Body of pancreas (tissue), 4 donors: ENCODE results near the gene TXNDC2. TPM values are rescaled to one million over a fixed set of nuclear protein-coding genes. Genes with fewer than 3 reads are reported as not detected.

Experiments
- ATAC-seq: fragments of 150-250 bp; one replicate; pipeline ENCODE4 v1.9.1; 2016
- DNase-seq, 4 donors: peaks; one replicate each; pipeline ENCODE4 v3.0.0-alpha.2; 2019
- H3K27ac ChIP-seq, 4 donors: fragments of 200-600 bp; sonication (generic); 1 replicate in 3 of 4; 2 replicates in 1 of 4; pipeline versions ENCODE4 v1.5.1 to v1.6.1; 2016 to 2019; ENCODE audit warnings: mild to moderate bottlenecking in 1 of 4, mixed read lengths in 1 of 4, moderate library complexity in 1 of 4
- H3K27me3 ChIP-seq, 2 donors: fragments of 200-600 bp; sonication (generic); one replicate each; pipeline ENCODE4 v1.6.0; 2016; ENCODE audit warnings: mild to moderate bottlenecking in 1 of 2
- H3K36me3 ChIP-seq, 2 donors: fragments of 200-600 bp; sonication (generic); replicated peaks in 1 of 2; 2 replicates each; pipeline ENCODE4 v1.5.1; 2016; ENCODE audit warnings: low read depth in 2 of 2; ENCODE audit not compliant: insufficient read depth in 1 of 2
- H3K4me1 ChIP-seq: fragments of 200-600 bp; sonication (generic); one replicate; pipeline ENCODE4 v1.6.0; 2016
- H3K4me3 ChIP-seq, 2 donors: fragments of 200-600 bp; sonication (generic); 1 replicate in 1 of 2; 2 replicates in 1 of 2; pipeline ENCODE4 v1.5.1; 2016 to 2019
- H3K9me3 ChIP-seq, 3 donors: fragments of 200-600 bp; sonication (generic); 1 replicate in 2 of 3; 2 replicates in 1 of 3; pipeline ENCODE4 v1.5.1; 2016
- POLR2A ChIP-seq, 3 donors: fragments of 450-650 bp; IDR thresholded peaks; one replicate each; pipeline ENCODE4 v1.6.1; 2016; ENCODE audit warnings: antibody characterized with exemption in 3 of 3, mild to moderate bottlenecking in 2 of 3
- WGBS, 2 donors: methylation state at CpG; one replicate each; pipeline ENCODE4 v1.1.5; 2017; 5-methylcytosine and 5-hydroxymethylcytosine counted together
- intact Hi-C: fragments of 100-400 bp; cut with DNase I; formaldehyde crosslinking; loops from one replicate; pipeline ENCODE4 v1.15.1; 2023
- total RNA-seq, 2 donors: library from RNA; depleted of rRNA; stranded (reverse); fragments of >200 nt; gene quantifications; one replicate each; pipeline ENCODE4 v1.1.0, GENCODE V29; 2016
- TF ChIP-seq, protein P1 (sequence below), 7 experiments: fragments of 450-650 bp in 4 of 7; fragments of 200-600 bp in 3 of 7; sonication (generic) in 3 of 7; IDR thresholded peaks; one replicate each; pipeline ENCODE4 v1.5.1; 2016 to 2019; ENCODE audit warnings: antibody characterized with exemption in 7 of 7

The TXNDC2 gene
- total RNA-seq, 2 donors from 2014 or later = not detected

DNA sequence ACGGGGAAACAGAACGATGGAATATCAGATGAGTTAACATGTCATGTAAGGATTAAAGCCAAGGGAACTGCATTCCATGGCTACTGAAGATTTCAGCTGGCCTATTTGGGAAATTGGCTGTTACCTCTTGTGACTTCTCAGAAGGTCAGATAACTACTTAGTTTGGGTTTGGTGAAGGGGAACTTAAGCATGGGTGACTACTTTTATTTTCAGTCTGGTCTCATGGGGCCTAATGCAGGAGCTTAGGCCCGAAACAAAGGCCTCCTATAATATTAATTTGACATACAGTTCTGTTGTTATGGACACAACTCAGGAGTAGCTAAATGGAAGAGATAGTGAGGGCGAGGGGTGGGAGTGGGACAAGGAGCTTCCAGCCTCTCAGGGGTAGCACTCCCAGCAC lies 44.0 kb upstream of the TXNDC2 start:
- H3K4me1 ChIP-seq = peaks cover 10% of the 10 kb centered on the region
- intact Hi-C loops = no loop called here
- WGBS, 2 donors = 86 to 90% methylated on average over 4 of the region's 4 CpGs

DNA sequence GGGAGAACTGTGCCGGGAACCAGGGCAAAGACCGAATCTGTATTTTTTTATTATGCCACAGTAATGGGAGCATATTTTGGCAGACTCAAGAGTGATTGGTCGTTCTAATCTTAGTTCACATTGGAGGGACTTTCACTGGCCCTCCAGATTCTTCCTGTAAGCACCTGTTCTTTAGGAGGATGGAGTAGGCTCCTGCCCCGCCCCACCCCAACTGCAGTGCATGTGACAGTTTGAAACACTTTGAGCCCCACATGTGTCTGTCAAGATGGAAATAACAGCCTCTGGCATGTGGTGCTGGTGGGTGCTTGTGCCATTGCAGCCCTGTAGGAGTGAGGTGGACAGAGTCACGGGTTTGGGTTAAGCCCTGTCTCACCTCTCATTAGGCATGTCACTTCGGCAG lies 43.3 kb upstream of the TXNDC2 start:
- ATAC-seq (no peak), DNase-seq (no peak)
- Histone ChIP-seq H3K27ac (no peak overlapping the region), H3K4me1 (peaks cover 16% of the 10 kb centered on the region), H3K36me3 (no peaks in the 10 kb centered on the region), H3K9me3 (no peaks in the 10 kb centered on the region), H3K27me3 (no peaks in the 10 kb centered on the region), H3K4me3 (no peak overlapping the region)
- TF ChIP-seq, protein P1, sequence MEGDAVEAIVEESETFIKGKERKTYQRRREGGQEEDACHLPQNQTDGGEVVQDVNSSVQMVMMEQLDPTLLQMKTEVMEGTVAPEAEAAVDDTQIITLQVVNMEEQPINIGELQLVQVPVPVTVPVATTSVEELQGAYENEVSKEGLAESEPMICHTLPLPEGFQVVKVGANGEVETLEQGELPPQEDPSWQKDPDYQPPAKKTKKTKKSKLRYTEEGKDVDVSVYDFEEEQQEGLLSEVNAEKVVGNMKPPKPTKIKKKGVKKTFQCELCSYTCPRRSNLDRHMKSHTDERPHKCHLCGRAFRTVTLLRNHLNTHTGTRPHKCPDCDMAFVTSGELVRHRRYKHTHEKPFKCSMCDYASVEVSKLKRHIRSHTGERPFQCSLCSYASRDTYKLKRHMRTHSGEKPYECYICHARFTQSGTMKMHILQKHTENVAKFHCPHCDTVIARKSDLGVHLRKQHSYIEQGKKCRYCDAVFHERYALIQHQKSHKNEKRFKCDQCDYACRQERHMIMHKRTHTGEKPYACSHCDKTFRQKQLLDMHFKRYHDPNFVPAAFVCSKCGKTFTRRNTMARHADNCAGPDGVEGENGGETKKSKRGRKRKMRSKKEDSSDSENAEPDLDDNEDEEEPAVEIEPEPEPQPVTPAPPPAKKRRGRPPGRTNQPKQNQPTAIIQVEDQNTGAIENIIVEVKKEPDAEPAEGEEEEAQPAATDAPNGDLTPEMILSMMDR (IDR thresholded peaks at IDR 0.05) = no peak
- TF ChIP-seq POLR2A (IDR thresholded peaks at IDR 0.05) = no peak
- WGBS, 2 donors = 90 to 91% methylated on average over 6 of the region's 6 CpGs
- intact Hi-C loops = no loop called here

More for the DNA sequence above, 44.0 kb upstream of the TXNDC2 start:
- DNase-seq (no peak), ATAC-seq (no peak)
- no peaks in the 10 kb centered on the region for H3K27me3 ChIP-seq
- H3K36me3 ChIP-seq = no peaks in the 10 kb centered on the region
- no peak overlapping the region for H3K4me3 ChIP-seq
- TF ChIP-seq POLR2A (IDR thresholded peaks at IDR 0.05) = no peak
- TF ChIP-seq, protein P1 (IDR thresholded peaks at IDR 0.05) = no peak
- H3K27ac ChIP-seq = no peak overlapping the region
- no peaks in the 10 kb centered on the region for H3K9me3 ChIP-seq

DNA sequence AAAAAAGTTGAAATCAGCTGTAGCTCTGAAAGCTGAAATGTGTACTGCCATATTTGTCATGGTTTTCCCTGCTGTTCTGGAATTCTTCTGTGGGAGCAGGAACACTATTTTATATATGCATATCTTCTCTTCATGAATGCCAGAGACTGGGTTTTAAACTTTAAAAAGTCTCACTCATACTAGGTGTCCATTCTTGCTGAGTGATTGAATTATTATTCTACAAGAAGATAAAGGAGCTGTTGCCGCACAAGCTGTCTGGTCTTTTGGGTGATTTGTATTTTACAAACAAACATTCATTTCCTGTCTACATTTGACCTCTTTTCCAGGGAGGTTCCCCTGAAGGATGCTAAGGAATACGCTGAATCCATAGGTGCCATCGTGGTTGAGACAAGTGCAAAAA lies 40.5 kb upstream of the TXNDC2 start:
- H3K27me3 ChIP-seq = no peaks in the 10 kb centered on the region
- H3K4me3 ChIP-seq = no peak overlapping the region
- H3K27ac ChIP-seq = no peak overlapping the region
- H3K9me3 ChIP-seq = no peaks in the 10 kb centered on the region
- WGBS, 2 donors = 76 to 87% methylated on average over 3 of the region's 3 CpGs
- TF ChIP-seq, protein P1 (IDR thresholded peaks at IDR 0.05) = no peak
- no peak for TF ChIP-seq POLR2A (IDR thresholded peaks at IDR 0.05)
- H3K36me3 ChIP-seq = no peaks in the 10 kb centered on the region
- no peak for ATAC-seq
- intact Hi-C loops = no loop called here
- peaks cover 16% of the 10 kb centered on the region for H3K4me1 ChIP-seq
- no peak for DNase-seq

DNA sequence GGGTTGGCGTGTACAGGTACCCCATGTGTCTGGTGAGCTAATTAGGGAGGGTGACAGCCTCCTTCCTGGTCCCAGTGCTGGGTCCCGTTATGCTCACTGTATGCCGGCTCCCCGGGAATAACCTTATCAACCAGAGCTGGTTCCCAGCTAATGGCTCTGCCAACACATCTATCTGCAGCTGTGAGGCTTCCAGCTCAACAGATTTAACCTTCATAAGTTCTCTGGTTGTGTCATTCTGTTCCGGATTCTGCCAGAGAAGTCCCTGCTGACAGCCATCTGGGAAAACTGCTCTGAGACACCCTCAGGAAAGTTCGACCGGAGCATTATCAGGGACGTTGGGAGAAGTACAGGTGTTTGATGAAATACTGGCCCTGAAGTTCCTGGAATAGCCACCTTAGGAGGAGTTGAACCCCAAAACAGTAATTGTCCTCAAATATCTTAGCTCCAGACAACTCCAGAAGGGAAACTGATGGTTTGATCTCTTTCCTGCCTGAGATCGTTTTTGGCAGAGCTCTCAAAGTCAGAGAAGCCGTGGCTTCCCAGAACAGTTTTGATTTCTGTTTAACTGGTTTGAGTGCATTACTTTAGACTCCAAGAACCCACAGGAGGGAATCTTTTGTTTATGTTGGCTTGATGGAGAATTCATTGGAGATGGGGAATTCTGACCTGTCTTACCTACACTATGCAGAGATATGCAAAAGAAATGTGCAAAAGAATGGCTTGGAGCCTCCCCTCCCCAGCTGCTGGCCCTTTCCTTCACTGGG lies 39.4 kb upstream of the TXNDC2 start:
- TF ChIP-seq POLR2A (IDR thresholded peaks at IDR 0.05) = no peak
- TF ChIP-seq, protein P1 (IDR thresholded peaks at IDR 0.05) = no peak
- H3K9me3 ChIP-seq = no peaks in the 10 kb centered on the region
- WGBS, 2 donors = 18 to 19% methylated on average over 10 of the region's 10 CpGs
- H3K4me3 ChIP-seq = no peak overlapping the region
- peak in 2 of 4 donors; percentile 35 to 40 for DNase-seq
- H3K27me3 ChIP-seq = no peaks in the 10 kb centered on the region
- peaks cover 16% of the 10 kb centered on the region for H3K4me1 ChIP-seq
- ATAC-seq = peak; percentile 64
- H3K36me3 ChIP-seq = no peaks in the 10 kb centered on the region
- intact Hi-C loops = no loop called here
- H3K27ac ChIP-seq = peak overlapping the region in 3 of 4 donors; percentile 35 to 61 (median 50)
